HEK293 (cell line): ENCODE results near the gene NHP2.

Experiments used
- CTCF ChIA-PET: fragments of 350-600 bp; formaldehyde crosslinking; extraction: SDS; loops from one replicate; lab custom pipeline; 2021; ENCODE audit warnings: antibody characterized with exemption; lab: Yijun Ruan, JAX
- POLR2A ChIA-PET: fragments of 300-600 bp; formaldehyde crosslinking; extraction: SDS; loops from one replicate; lab custom pipeline; 2020; ENCODE audit warnings: antibody characterized with exemption, inconsistent platforms; lab: Yijun Ruan, JAX
- H3K27ac ChIP-seq: fragments of 200-500 bp; sonication (Bioruptor generic); 2 replicates; pipeline ENCODE4 v1.5.1; 2014; ENCODE audit warnings: low read depth, low read length, control low read depth, inconsistent platforms; ENCODE audit errors: extremely low read depth
- H3K36me3 ChIP-seq, 2 experiments: fragments of 200-500 bp in 1 of 2; sonication (Bioruptor generic) in 1 of 2; 1 replicate in 1 of 2; 2 replicates in 1 of 2; pipeline ENCODE4 v1.5.1; 2014 to 2017; ENCODE audit warnings: inconsistent platforms in 2 of 2, low read length in 2 of 2; ENCODE audit not compliant: control insufficient read depth in 2 of 2, insufficient read depth in 1 of 2
- H3K4me1 ChIP-seq: fragments of 200-500 bp; sonication (Bioruptor generic); 2 replicates; pipeline ENCODE4 v1.5.1; 2014; ENCODE audit warnings: mild to moderate bottlenecking, low read length, inconsistent platforms; ENCODE audit not compliant: control insufficient read depth, insufficient read depth
- H3K4me3 ChIP-seq: 2 replicates; pipeline ENCODE4 v1.5.1; 2011; ENCODE audit warnings: low read depth, mild to moderate bottlenecking, control low read depth, low read length, moderate library complexity
- H3K9me3 ChIP-seq: fragments of 200-500 bp; sonication (Bioruptor generic); 2 replicates; pipeline ENCODE4 v1.5.1; 2014; ENCODE audit warnings: low read depth, low read length, inconsistent platforms; ENCODE audit not compliant: control insufficient read depth, insufficient read depth
- FEZF1 ChIP-seq: fragments of 450-650 bp; formaldehyde crosslinking; IDR thresholded peaks from 2 replicates; pipeline ENCODE4 v1.5.1; 2016; ENCODE audit warnings: missing biosample characterization, missing genetic modification characterization
- HOXD13 ChIP-seq: sonication (generic); formaldehyde crosslinking; IDR thresholded peaks from 2 replicates; pipeline ENCODE4 v1.8.0; 2022; ENCODE audit warnings: missing genetic modification reagents, borderline replicate concordance
- OSR2 ChIP-seq: fragments of 450-650 bp; formaldehyde crosslinking; IDR thresholded peaks from 2 replicates; pipeline ENCODE4 v1.5.1; 2016; ENCODE audit warnings: missing biosample characterization, missing genetic modification characterization
- ZNF121 ChIP-seq: fragments of 450-650 bp; formaldehyde crosslinking; IDR thresholded peaks from 2 replicates; pipeline ENCODE4 v1.5.1; 2016; ENCODE audit warnings: missing biosample characterization, missing genetic modification characterization
- ZNF146 ChIP-seq: fragments of 450-650 bp; formaldehyde crosslinking; IDR thresholded peaks from 2 replicates; pipeline ENCODE4 v1.5.1; 2016; ENCODE audit warnings: missing biosample characterization, missing genetic modification characterization
- ZNF169 ChIP-seq: fragments of 450-650 bp; formaldehyde crosslinking; IDR thresholded peaks from 2 replicates; pipeline ENCODE4 v1.5.1; 2016; ENCODE audit warnings: missing biosample characterization, missing genetic modification characterization
- ZNF174 ChIP-seq: fragments of 450-650 bp; formaldehyde crosslinking; IDR thresholded peaks from 2 replicates; pipeline ENCODE4 v1.5.0; 2017; ENCODE audit warnings: missing biosample characterization, mild to moderate bottlenecking, missing genetic modification characterization
- ZNF184 ChIP-seq: fragments of 450-650 bp; IDR thresholded peaks from 2 replicates; pipeline ENCODE4 v1.5.1; 2018; ENCODE audit warnings: missing biosample characterization, mild to moderate bottlenecking, missing genetic modification characterization
- ZNF24 ChIP-seq: fragments of 450-650 bp; formaldehyde crosslinking; IDR thresholded peaks from 2 replicates; pipeline ENCODE4 v1.5.1; 2016; ENCODE audit warnings: missing biosample characterization, missing genetic modification characterization
- ZNF248 ChIP-seq: fragments of 450-650 bp; formaldehyde crosslinking; IDR thresholded peaks from 2 replicates; pipeline ENCODE4 v1.5.1; 2017; ENCODE audit warnings: missing biosample characterization, missing genetic modification characterization
- ZNF311 ChIP-seq: fragments of 450-650 bp; formaldehyde crosslinking; IDR thresholded peaks from 2 replicates; pipeline ENCODE4 v1.5.1; 2017; ENCODE audit warnings: missing biosample characterization, missing genetic modification characterization, borderline replicate concordance
- ZNF324 ChIP-seq: fragments of 450-650 bp; formaldehyde crosslinking; IDR thresholded peaks from 2 replicates; pipeline ENCODE4 v1.5.1; 2016; ENCODE audit warnings: missing biosample characterization, missing genetic modification characterization
- ZNF391 ChIP-seq: fragments of 450-650 bp; formaldehyde crosslinking; IDR thresholded peaks from 2 replicates; pipeline ENCODE4 v1.5.1; 2016; ENCODE audit warnings: low read depth, missing biosample characterization, missing genetic modification characterization, borderline replicate concordance
- ZNF521 ChIP-seq: fragments of 450-650 bp; formaldehyde crosslinking; IDR thresholded peaks from 2 replicates; pipeline ENCODE4 v1.5.1; 2017; ENCODE audit warnings: missing biosample characterization, mild to moderate bottlenecking, missing genetic modification characterization
- ZNF600 ChIP-seq: fragments of 450-650 bp; formaldehyde crosslinking; IDR thresholded peaks from 2 replicates; pipeline ENCODE4 v1.5.1; 2016; ENCODE audit warnings: missing biosample characterization, missing genetic modification characterization
- ZNF621 ChIP-seq: fragments of 450-650 bp; formaldehyde crosslinking; IDR thresholded peaks from 2 replicates; pipeline ENCODE4 v1.5.1; 2017; ENCODE audit warnings: missing biosample characterization, missing genetic modification characterization
- ZNF658 ChIP-seq: fragments of 450-650 bp; formaldehyde crosslinking; IDR thresholded peaks from 2 replicates; pipeline ENCODE4; 2016; ENCODE audit warnings: missing biosample characterization, missing genetic modification characterization
- ZNF747 ChIP-seq: fragments of 450-650 bp; formaldehyde crosslinking; IDR thresholded peaks from 2 replicates; pipeline ENCODE4 v1.5.1; 2016; ENCODE audit warnings: missing biosample characterization, missing genetic modification characterization
- ZNF792 ChIP-seq: fragments of 450-650 bp; formaldehyde crosslinking; IDR thresholded peaks from 2 replicates; pipeline ENCODE4 v1.5.1; 2016; ENCODE audit warnings: missing biosample characterization, missing genetic modification characterization
- TF ChIP-seq, protein P1 (sequence below): fragments of 450-650 bp; formaldehyde crosslinking; IDR thresholded peaks from 2 replicates; pipeline ENCODE4 v1.5.1; 2016; ENCODE audit warnings: missing biosample characterization, missing genetic modification characterization
- TF ChIP-seq, protein P2 (sequence below): fragments of 450-650 bp; formaldehyde crosslinking; IDR thresholded peaks from 2 replicates; pipeline ENCODE4 v1.5.1; 2016; ENCODE audit warnings: missing biosample characterization, missing genetic modification characterization
- TF ChIP-seq, protein P3 (sequence below): fragments of 450-650 bp; formaldehyde crosslinking; IDR thresholded peaks from 2 replicates; pipeline ENCODE4 v1.5.1; 2016; ENCODE audit warnings: missing biosample characterization, missing genetic modification characterization, low read depth

NHP2 gene

DNA sequence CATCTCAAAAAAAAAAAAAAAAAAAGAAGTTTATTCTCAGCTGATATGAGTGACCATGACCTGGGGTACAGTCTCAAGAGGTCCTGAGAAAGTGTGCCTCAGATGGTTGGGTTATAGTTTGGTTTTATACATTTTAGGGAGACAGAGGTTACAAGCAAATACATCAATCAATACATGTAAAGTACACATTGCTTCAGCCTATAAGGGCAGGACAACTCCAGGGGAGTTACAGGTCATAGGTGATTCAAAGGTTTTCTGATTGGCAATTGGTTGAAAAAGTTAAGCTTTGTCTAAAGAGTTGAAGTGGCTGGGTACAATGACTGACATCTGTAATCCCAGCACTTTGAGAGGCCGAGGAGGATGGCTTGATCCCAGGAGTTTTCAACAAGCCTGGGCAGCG, 35.7 kb upstream of the NHP2 start:
- ChIA-PET CTCF (interaction anchor here (0.7 kb wide), 2 partner anchors 113 to 122 kb away, joined by 3 read pairs; no protein-coding TSS in a partner anchor), POLR2A (no interaction called here)
- no peaks in the 10 kb centered on the region for H3K4me1 ChIP-seq
- H3K27ac ChIP-seq: no peak overlapping the region
- no peaks in the 10 kb centered on the region for H3K36me3 ChIP-seq
- TF ChIP-seq, protein P1, sequence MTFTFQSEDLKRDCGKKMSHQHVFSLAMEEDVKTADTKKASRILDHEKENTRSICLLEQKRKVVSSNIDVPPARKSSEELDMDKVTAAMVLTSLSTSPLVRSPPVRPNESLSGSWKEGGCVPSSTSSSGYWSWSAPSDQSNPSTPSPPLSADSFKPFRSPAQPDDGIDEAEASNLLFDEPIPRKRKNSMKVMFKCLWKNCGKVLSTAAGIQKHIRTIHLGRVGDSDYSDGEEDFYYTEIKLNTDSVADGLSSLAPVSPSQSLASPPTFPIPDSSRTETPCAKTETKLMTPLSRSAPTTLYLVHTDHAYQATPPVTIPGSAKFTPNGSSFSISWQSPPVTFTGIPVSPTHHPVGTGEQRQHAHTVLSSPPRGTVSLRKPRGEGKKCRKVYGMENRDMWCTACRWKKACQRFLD (tag by site-specific recombination): no peak
- TF ChIP-seq ZNF600 (tag by site-specific recombination) (no peak), ZNF146 (tag by site-specific recombination) (no peak), OSR2 (no peak), ZNF391 (tag by site-specific recombination) (no peak), HOXD13 (CRISPR knock-in tag) (no peak), ZNF324 (no peak), ZNF248 (no peak), ZNF621 (no peak), ZNF184 (no peak)
- no peaks in the 10 kb centered on the region for H3K9me3 ChIP-seq
- H3K4me3 ChIP-seq: no peak overlapping the region

DNA sequence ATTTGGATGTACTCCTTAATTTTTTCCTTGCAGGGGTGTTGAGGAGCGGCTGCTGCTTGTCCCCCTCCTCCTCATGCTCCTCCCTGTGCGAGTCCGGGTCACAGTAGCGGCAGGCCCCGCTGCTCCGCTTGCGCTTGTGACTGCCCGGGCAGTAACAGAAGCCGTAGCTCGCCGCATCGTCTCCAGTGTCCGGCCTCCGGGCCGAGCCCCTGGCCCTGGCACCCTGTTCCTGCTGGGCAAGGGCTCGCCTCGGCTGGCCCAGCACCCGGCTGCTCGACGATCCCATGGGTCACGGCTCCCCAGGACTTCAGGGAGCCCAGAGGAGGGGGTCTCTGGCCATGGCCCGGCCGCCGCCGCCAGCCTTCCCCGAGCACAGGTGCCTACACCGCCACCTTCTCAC, 33.3 kb upstream of the NHP2 start, which contains the start of gene GMCL2:
Gene GMCL2, minus strand, starts transcription at position 358 of the 400 bp plus-strand sequence. Its CDS starts 72 bp downstream, at position 286.
- Histone ChIP-seq H3K27ac (no peak within 1 kb of the TSS), H3K4me1 (no peaks in the 10 kb centered on the region), H3K9me3 (no peaks in the 10 kb centered on the region), H3K4me3 (no peak within 1 kb of the TSS), H3K36me3 (no peaks in the 10 kb centered on the region)
- CTCF ChIA-PET: interaction anchor here (1.1 to 1.3 kb wide), 2 partner anchors 10 to 111 kb away, joined by 3 read pairs; no protein-coding TSS in a partner anchor
- TF ChIP-seq, protein P2, sequence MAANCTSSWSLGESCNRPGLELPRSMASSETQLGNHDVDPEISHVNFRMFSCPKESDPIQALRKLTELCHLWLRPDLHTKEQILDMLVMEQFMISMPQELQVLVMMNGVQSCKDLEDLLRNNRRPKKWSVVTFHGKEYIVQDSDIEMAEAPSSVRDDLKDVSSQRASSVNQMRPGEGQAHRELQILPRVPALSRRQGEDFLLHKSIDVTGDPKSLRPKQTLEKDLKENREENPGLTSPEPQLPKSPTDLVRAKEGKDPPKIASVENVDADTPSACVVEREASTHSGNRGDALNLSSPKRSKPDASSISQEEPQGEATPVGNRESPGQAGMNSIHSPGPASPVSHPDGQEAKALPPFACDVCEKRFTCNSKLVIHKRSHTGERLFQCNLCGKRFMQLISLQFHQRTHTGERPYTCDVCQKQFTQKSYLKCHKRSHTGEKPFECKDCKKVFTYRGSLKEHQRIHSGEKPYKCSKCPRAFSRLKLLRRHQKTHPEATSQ (tag by site-specific recombination): no peak
- TF ChIP-seq ZNF747 (tag by site-specific recombination) (no peak), ZNF311 (tag by site-specific recombination) (no peak), FEZF1 (tag by site-specific recombination) (no peak), ZNF521 (tag by site-specific recombination) (no peak), ZNF792 (tag by site-specific recombination) (no peak), ZNF169 (no peak), ZNF174 (no peak), ZNF24 (tag by site-specific recombination) (no peak), ZNF658 (no peak), ZNF121 (tag by site-specific recombination) (no peak)
- TF ChIP-seq, protein P3, sequence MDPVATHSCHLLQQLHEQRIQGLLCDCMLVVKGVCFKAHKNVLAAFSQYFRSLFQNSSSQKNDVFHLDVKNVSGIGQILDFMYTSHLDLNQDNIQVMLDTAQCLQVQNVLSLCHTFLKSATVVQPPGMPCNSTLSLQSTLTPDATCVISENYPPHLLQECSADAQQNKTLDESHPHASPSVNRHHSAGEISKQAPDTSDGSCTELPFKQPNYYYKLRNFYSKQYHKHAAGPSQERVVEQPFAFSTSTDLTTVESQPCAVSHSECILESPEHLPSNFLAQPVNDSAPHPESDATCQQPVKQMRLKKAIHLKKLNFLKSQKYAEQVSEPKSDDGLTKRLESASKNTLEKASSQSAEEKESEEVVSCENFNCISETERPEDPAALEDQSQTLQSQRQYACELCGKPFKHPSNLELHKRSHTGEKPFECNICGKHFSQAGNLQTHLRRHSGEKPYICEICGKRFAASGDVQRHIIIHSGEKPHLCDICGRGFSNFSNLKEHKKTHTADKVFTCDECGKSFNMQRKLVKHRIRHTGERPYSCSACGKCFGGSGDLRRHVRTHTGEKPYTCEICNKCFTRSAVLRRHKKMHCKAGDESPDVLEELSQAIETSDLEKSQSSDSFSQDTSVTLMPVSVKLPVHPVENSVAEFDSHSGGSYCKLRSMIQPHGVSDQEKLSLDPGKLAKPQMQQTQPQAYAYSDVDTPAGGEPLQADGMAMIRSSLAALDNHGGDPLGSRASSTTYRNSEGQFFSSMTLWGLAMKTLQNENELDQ (tag by site-specific recombination): no peak
- POLR2A ChIA-PET: interaction anchor here (2.7 kb wide), 1 partner anchor 17 kb away, joined by 18 read pairs; the partner anchor contains the start of gene HNRNPAB
